Measurements from ENCODE around the gene ADCY9. TPM values are rescaled to one million over a fixed set of nuclear protein-coding genes. Genes with fewer than 3 reads are reported as not detected.

ADCY9 gene
- total RNA-seq, 1 donor: 9.7 TPM

- no peaks in the 10 kb centered on the region for H3K27me3 ChIP-seq (ENCODE audit: insufficient read depth, low read length)
- H3K9me3 ChIP-seq (ENCODE audit: low read depth, low read length): no peaks in the 10 kb centered on the region
- no peak overlapping the region for H3K4me3 ChIP-seq (ENCODE audit: low read length)
- H3K4me1 ChIP-seq (ENCODE audit: insufficient read depth, low read length): no peaks in the 10 kb centered on the region
Measured at GRCh38 chr16:3986235-3986544, 130.1 kb downstream of the ADCY9 start.

GRCh38 chr16:3984111-3985060 lies 131.9 kb downstream of the ADCY9 start:
- H3K27me3 ChIP-seq (ENCODE audit: insufficient read depth, low read length): no peaks in the 10 kb centered on the region
- no peaks in the 10 kb centered on the region for H3K9me3 ChIP-seq (ENCODE audit: low read depth, low read length)
- no peaks in the 10 kb centered on the region for H3K4me1 ChIP-seq (ENCODE audit: insufficient read depth, low read length)
- H3K4me3 ChIP-seq (ENCODE audit: low read length): no peak overlapping the region

GRCh38 chr16:3983081-3983520 lies 133.1 kb downstream of the ADCY9 start:
- Histone ChIP-seq H3K4me3 (ENCODE audit: low read length) (no peak overlapping the region), H3K4me1 (ENCODE audit: insufficient read depth, low read length) (no peaks in the 10 kb centered on the region), H3K9me3 (ENCODE audit: low read depth, low read length) (no peaks in the 10 kb centered on the region), H3K27me3 (ENCODE audit: insufficient read depth, low read length) (no peaks in the 10 kb centered on the region)

- Histone ChIP-seq H3K4me1 (ENCODE audit: insufficient read depth, low read length) (no peaks in the 10 kb centered on the region), H3K9me3 (ENCODE audit: low read depth, low read length) (no peaks in the 10 kb centered on the region), H3K4me3 (ENCODE audit: low read length) (no peak overlapping the region), H3K27me3 (ENCODE audit: insufficient read depth, low read length) (no peaks in the 10 kb centered on the region)
Measured at GRCh38 chr16:3982216-3982615, 134.0 kb downstream of the ADCY9 start.

GRCh38 chr16:3980253-3981111 lies 135.8 kb downstream of the ADCY9 start:
- H3K4me1 ChIP-seq (ENCODE audit: insufficient read depth, low read length): no peaks in the 10 kb centered on the region
- H3K4me3 ChIP-seq (ENCODE audit: low read length): no peak overlapping the region
- no peaks in the 10 kb centered on the region for H3K9me3 ChIP-seq (ENCODE audit: low read depth, low read length)
- H3K27me3 ChIP-seq (ENCODE audit: insufficient read depth, low read length): no peaks in the 10 kb centered on the region

GRCh38 chr16:3979518-3979917 lies 136.7 kb downstream of the ADCY9 start:
- Histone ChIP-seq H3K4me1 (ENCODE audit: insufficient read depth, low read length) (no peaks in the 10 kb centered on the region), H3K9me3 (ENCODE audit: low read depth, low read length) (no peaks in the 10 kb centered on the region), H3K27me3 (ENCODE audit: insufficient read depth, low read length) (no peaks in the 10 kb centered on the region), H3K4me3 (ENCODE audit: low read length) (no peak overlapping the region)

GRCh38 chr16:3979070-3979469 lies 137.2 kb downstream of the ADCY9 start:
- Histone ChIP-seq H3K4me3 (ENCODE audit: low read length) (no peak overlapping the region), H3K27me3 (ENCODE audit: insufficient read depth, low read length) (no peaks in the 10 kb centered on the region), H3K4me1 (ENCODE audit: insufficient read depth, low read length) (no peaks in the 10 kb centered on the region), H3K9me3 (ENCODE audit: low read depth, low read length) (no peaks in the 10 kb centered on the region)

- Histone ChIP-seq H3K27me3 (ENCODE audit: insufficient read depth, low read length) (no peaks in the 10 kb centered on the region), H3K4me3 (ENCODE audit: low read length) (no peak overlapping the region), H3K4me1 (ENCODE audit: insufficient read depth, low read length) (no peaks in the 10 kb centered on the region), H3K9me3 (ENCODE audit: low read depth, low read length) (no peaks in the 10 kb centered on the region)
Measured at GRCh38 chr16:3977376-3977775, 138.9 kb downstream of the ADCY9 start.

- no peaks in the 10 kb centered on the region for H3K27me3 ChIP-seq (ENCODE audit: insufficient read depth, low read length)
- no peaks in the 10 kb centered on the region for H3K9me3 ChIP-seq (ENCODE audit: low read depth, low read length)
- H3K4me3 ChIP-seq (ENCODE audit: low read length): no peak overlapping the region
- no peaks in the 10 kb centered on the region for H3K4me1 ChIP-seq (ENCODE audit: insufficient read depth, low read length)
Measured at GRCh38 chr16:3974751-3975150, 141.5 kb downstream of the ADCY9 start.

- Histone ChIP-seq H3K27me3 (ENCODE audit: insufficient read depth, low read length) (no peaks in the 10 kb centered on the region), H3K4me1 (ENCODE audit: insufficient read depth, low read length) (no peaks in the 10 kb centered on the region), H3K9me3 (ENCODE audit: low read depth, low read length) (no peaks in the 10 kb centered on the region), H3K4me3 (ENCODE audit: low read length) (no peak overlapping the region)
Measured at GRCh38 chr16:3971706-3972105, 144.5 kb downstream of the ADCY9 start.

- H3K9me3 ChIP-seq (ENCODE audit: low read depth, low read length): no peaks in the 10 kb centered on the region
Measured at GRCh38 chr16:3971261-3971660, 145.0 kb downstream of the ADCY9 start.

GRCh38 chr16:3968551-3968950 lies 147.7 kb downstream of the ADCY9 start:
- H3K4me3 ChIP-seq (ENCODE audit: low read length): no peak overlapping the region
- H3K4me1 ChIP-seq (ENCODE audit: insufficient read depth, low read length): peaks cover under 1% of the 10 kb centered on the region
- no peaks in the 10 kb centered on the region for H3K9me3 ChIP-seq (ENCODE audit: low read depth, low read length)
- H3K27me3 ChIP-seq (ENCODE audit: insufficient read depth, low read length): no peaks in the 10 kb centered on the region

More at GRCh38 chr16:3971261-3971660, 145.0 kb downstream of the ADCY9 start:
- no peaks in the 10 kb centered on the region for H3K27me3 ChIP-seq (ENCODE audit: insufficient read depth, low read length)
- H3K4me1 ChIP-seq (ENCODE audit: insufficient read depth, low read length): no peaks in the 10 kb centered on the region
- H3K4me3 ChIP-seq (ENCODE audit: low read length): no peak overlapping the region

- no peaks in the 10 kb centered on the region for H3K9me3 ChIP-seq (ENCODE audit: low read depth, low read length)
- H3K27me3 ChIP-seq (ENCODE audit: insufficient read depth, low read length): peaks cover 4% of the 10 kb centered on the region
- peaks cover 15% of the 10 kb centered on the region for H3K4me1 ChIP-seq (ENCODE audit: insufficient read depth, low read length)
- no peak overlapping the region for H3K4me3 ChIP-seq (ENCODE audit: low read length)
Measured at GRCh38 chr16:3966681-3967080, 149.6 kb downstream of the ADCY9 start.

GRCh38 chr16:3965781-3966582 lies 150.3 kb downstream of the ADCY9 start:
- Histone ChIP-seq H3K4me1 (ENCODE audit: insufficient read depth, low read length) (peaks cover 19% of the 10 kb centered on the region), H3K9me3 (ENCODE audit: low read depth, low read length) (no peaks in the 10 kb centered on the region), H3K4me3 (ENCODE audit: low read length) (no peak overlapping the region), H3K27me3 (ENCODE audit: insufficient read depth, low read length) (peaks cover 4% of the 10 kb centered on the region)

- Histone ChIP-seq H3K9me3 (ENCODE audit: low read depth, low read length) (no peaks in the 10 kb centered on the region), H3K27me3 (ENCODE audit: insufficient read depth, low read length) (peaks cover 4% of the 10 kb centered on the region), H3K4me3 (ENCODE audit: low read length) (no peak overlapping the region), H3K4me1 (ENCODE audit: insufficient read depth, low read length) (peaks cover 21% of the 10 kb centered on the region)
Measured at GRCh38 chr16:3965306-3965705, 150.9 kb downstream of the ADCY9 start.

All from mononuclear cell (primary cell).